Body of pancreas (tissue), 4 donors: ENCODE results near the gene GTF2F2. TPM values are rescaled to one million over a fixed set of nuclear protein-coding genes. Genes with fewer than 3 reads are reported as not detected.

Source experiments
- ATAC-seq: fragments of 150-250 bp; one replicate; pipeline ENCODE4 v1.9.1; 2016
- DNase-seq, 4 donors: peaks; one replicate each; pipeline ENCODE4 v3.0.0-alpha.2; 2019
- H3K27ac ChIP-seq, 4 donors: fragments of 200-600 bp; sonication (generic); 1 replicate in 3 of 4; 2 replicates in 1 of 4; pipeline versions ENCODE4 v1.5.1 to v1.6.1; 2016 to 2019; ENCODE audit warnings: mild to moderate bottlenecking in 1 of 4, mixed read lengths in 1 of 4, moderate library complexity in 1 of 4
- H3K27me3 ChIP-seq, 2 donors: fragments of 200-600 bp; sonication (generic); one replicate each; pipeline ENCODE4 v1.6.0; 2016; ENCODE audit warnings: mild to moderate bottlenecking in 1 of 2
- H3K36me3 ChIP-seq, 2 donors: fragments of 200-600 bp; sonication (generic); replicated peaks in 1 of 2; 2 replicates each; pipeline ENCODE4 v1.5.1; 2016; ENCODE audit warnings: low read depth in 2 of 2; ENCODE audit not compliant: insufficient read depth in 1 of 2
- H3K4me1 ChIP-seq: fragments of 200-600 bp; sonication (generic); one replicate; pipeline ENCODE4 v1.6.0; 2016
- H3K4me3 ChIP-seq, 2 donors: fragments of 200-600 bp; sonication (generic); 1 replicate in 1 of 2; 2 replicates in 1 of 2; pipeline ENCODE4 v1.5.1; 2016 to 2019
- H3K9me3 ChIP-seq, 3 donors: fragments of 200-600 bp; sonication (generic); 1 replicate in 2 of 3; 2 replicates in 1 of 3; pipeline ENCODE4 v1.5.1; 2016
- POLR2A ChIP-seq, 3 donors: fragments of 450-650 bp; IDR thresholded peaks; one replicate each; pipeline ENCODE4 v1.6.1; 2016; ENCODE audit warnings: antibody characterized with exemption in 3 of 3, mild to moderate bottlenecking in 2 of 3
- WGBS, 2 donors: methylation state at CpG; one replicate each; pipeline ENCODE4 v1.1.5; 2017; 5-methylcytosine and 5-hydroxymethylcytosine counted together
- intact Hi-C: fragments of 100-400 bp; cut with DNase I; formaldehyde crosslinking; loops from one replicate; pipeline ENCODE4 v1.15.1; 2023
- total RNA-seq, 2 donors: library from RNA; depleted of rRNA; stranded (reverse); fragments of >200 nt; gene quantifications; one replicate each; pipeline ENCODE4 v1.1.0, GENCODE V29; 2016
- TF ChIP-seq, protein P1 (sequence below), 7 experiments: fragments of 450-650 bp in 4 of 7; fragments of 200-600 bp in 3 of 7; sonication (generic) in 3 of 7; IDR thresholded peaks; one replicate each; pipeline ENCODE4 v1.5.1; 2016 to 2019; ENCODE audit warnings: antibody characterized with exemption in 7 of 7

The GTF2F2 gene
- total RNA-seq, 2 donors from 2014 or later: 5.9 to 9.6 TPM

DNA sequence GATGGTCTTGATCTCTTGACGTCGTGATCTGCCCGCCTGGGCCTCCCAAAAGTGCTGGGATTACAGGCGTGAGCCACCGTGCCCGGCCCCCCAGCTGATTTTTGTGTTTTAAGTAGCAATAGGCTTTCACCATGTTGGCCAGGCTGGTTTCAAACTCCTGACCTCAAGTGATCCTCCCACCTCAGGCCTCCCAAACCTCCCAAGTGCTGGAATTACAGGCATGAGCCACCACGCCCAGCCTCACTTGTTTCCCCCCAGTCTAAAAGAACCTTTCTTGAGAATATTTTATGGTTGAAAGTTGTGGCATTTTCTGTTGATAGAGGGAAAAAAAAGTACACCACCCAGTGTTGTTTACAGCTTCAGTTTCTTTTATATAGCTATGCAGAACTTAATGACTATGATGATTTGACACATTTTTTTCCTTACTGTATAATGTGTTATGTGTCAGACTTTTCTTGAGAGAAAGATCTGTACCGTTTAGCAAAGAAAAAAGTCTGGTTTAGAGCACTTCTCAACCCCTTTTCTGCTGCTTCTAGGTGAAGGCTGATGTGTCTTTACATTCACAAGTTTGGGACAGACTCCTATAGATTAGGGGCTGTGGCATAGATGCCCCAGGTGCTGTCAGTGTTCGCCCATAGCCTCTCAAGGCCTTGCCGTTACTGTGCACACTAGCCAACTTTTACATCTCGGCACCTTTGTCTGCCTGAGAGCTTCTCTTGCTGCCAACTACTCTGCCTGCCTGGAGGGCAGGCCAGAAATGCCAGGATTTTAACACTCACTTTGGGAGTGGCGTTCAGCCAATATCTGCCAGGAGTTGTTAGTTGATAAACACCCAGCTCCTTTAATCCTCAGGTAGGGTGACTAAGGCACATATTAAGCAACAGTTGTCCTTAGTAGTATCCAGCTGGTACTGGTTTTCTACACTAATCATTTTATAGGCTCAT lies 47.6 kb downstream of the GTF2F2 start:
- H3K36me3 ChIP-seq: no peaks in the 10 kb centered on the region
- no peak overlapping the region for H3K4me3 ChIP-seq
- peak; percentile 69 to 85 (median 80) for DNase-seq
- H3K9me3 ChIP-seq: no peaks in the 10 kb centered on the region
- peaks cover 8% of the 10 kb centered on the region for H3K4me1 ChIP-seq
- intact Hi-C loops: no loop called here
- TF ChIP-seq POLR2A (IDR thresholded peaks at IDR 0.05): no peak
- TF ChIP-seq, protein P1, sequence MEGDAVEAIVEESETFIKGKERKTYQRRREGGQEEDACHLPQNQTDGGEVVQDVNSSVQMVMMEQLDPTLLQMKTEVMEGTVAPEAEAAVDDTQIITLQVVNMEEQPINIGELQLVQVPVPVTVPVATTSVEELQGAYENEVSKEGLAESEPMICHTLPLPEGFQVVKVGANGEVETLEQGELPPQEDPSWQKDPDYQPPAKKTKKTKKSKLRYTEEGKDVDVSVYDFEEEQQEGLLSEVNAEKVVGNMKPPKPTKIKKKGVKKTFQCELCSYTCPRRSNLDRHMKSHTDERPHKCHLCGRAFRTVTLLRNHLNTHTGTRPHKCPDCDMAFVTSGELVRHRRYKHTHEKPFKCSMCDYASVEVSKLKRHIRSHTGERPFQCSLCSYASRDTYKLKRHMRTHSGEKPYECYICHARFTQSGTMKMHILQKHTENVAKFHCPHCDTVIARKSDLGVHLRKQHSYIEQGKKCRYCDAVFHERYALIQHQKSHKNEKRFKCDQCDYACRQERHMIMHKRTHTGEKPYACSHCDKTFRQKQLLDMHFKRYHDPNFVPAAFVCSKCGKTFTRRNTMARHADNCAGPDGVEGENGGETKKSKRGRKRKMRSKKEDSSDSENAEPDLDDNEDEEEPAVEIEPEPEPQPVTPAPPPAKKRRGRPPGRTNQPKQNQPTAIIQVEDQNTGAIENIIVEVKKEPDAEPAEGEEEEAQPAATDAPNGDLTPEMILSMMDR (IDR thresholded peaks at IDR 0.05): no peak
- peak; percentile 95 for ATAC-seq
- no peaks in the 10 kb centered on the region for H3K27me3 ChIP-seq
- peak overlapping the region in 3 of 4 donors; percentile 64 to 83 (median 72) for H3K27ac ChIP-seq
- 70 to 71% methylated on average over 12 of the region's 12 CpGs for WGBS, 2 donors

DNA sequence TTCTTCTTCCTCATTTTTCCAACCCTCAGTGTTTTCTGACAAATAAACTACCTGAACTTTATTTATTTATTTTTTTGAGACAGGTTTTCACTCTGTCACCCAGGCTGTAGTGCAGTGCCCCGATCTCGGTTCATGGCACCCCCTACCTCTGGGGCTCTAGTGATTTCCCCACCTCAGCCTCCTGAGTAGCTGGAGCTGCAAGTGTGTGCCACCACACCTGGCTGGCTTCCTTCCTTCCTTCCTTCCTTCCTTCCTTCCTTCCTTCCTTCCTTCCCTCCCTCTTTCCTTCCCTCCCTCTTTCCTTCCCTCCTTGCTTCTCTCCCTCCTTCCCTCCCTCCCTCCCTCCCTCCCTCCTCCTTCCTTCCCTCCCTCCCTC lies 48.2 kb downstream of the GTF2F2 start:
- Histone ChIP-seq H3K4me3 (no peak overlapping the region), H3K27me3 (no peaks in the 10 kb centered on the region), H3K9me3 (no peaks in the 10 kb centered on the region), H3K36me3 (no peaks in the 10 kb centered on the region), H3K27ac (peak overlapping the region; percentile 62 to 83 (median 68)), H3K4me1 (peaks cover 8% of the 10 kb centered on the region)
- DNase-seq: no peak
- TF ChIP-seq, protein P1 (IDR thresholded peaks at IDR 0.05): no peak
- TF ChIP-seq POLR2A (IDR thresholded peaks at IDR 0.05): no peak
- intact Hi-C loops: no loop called here
- ATAC-seq: no peak
- WGBS, 2 donors: 47 to 57% methylated on average over 2 of the region's 2 CpGs

DNA sequence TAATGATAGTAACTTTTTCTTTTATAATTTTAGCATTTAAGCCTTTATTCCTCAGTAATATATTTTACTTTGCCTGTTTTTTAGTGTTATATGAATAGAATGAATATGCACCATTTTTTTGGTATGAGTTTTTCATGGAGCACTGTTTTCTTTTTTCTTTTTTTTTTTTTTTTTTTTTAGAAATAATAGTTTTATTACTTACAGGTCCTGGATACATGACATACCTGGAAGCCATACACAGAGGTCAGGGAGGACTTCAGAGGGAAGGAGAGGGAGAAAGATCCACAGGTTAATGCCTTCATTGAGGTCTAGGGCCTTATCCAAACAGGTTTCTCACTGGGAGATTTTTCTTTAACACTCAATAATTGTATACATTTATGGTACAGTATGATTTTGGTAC lies 54.2 kb downstream of the GTF2F2 start:
- H3K27me3 ChIP-seq: no peaks in the 10 kb centered on the region
- no peak overlapping the region for H3K4me3 ChIP-seq
- intact Hi-C loops: no loop called here
- ATAC-seq: no peak
- no peaks in the 10 kb centered on the region for H3K36me3 ChIP-seq
- H3K4me1 ChIP-seq: no peaks in the 10 kb centered on the region
- DNase-seq: no peak
- no peaks in the 10 kb centered on the region for H3K9me3 ChIP-seq
- no peak overlapping the region for H3K27ac ChIP-seq
- TF ChIP-seq POLR2A (IDR thresholded peaks at IDR 0.05): no peak
- TF ChIP-seq, protein P1 (IDR thresholded peaks at IDR 0.05): no peak

DNA sequence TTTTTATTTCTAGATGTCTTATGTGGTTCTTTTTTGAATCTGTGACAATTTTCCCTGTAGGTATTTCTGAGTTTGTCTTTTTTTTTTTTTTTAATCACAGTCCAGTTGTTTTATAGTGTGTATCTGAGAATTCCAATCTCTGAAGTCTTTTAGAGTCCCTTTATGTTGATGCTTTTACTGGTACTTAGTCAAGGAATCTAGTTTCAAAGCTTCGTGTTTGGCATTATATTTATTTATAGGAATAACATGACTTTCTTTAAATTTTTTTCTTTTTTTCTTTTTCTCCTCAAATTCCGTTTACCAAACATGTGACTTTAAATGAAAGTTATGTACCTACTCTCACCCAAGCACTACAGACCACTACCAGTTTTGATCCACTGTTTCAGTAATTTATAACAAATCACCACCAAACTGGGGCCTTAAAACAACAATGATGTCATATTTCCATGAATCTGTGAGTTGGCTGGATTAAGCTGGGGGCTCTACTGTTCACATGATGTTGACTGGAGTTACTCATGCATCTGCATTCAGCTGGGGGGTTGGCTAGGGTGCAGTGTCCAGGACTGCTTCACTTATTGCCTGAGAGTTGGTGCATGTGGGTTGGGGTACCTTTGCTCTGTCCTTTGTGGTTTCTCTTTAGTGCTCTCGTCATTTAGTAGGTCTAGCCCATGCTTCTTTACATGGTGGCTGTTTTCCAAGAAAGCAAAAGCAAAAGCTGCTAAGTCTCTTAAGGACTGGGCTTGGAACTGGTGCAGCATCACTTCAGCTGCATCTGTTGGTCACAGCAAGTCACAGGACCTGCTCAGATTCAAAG lies 58.2 kb downstream of the GTF2F2 start:
- Histone ChIP-seq H3K4me1 (no peaks in the 10 kb centered on the region), H3K4me3 (no peak overlapping the region), H3K27ac (no peak overlapping the region), H3K9me3 (no peaks in the 10 kb centered on the region), H3K27me3 (no peaks in the 10 kb centered on the region), H3K36me3 (no peaks in the 10 kb centered on the region)
- intact Hi-C loops: no loop called here
- ATAC-seq: no peak
- 81 to 82% methylated on average over 3 of the region's 3 CpGs for WGBS, 2 donors
- TF ChIP-seq, protein P1 (IDR thresholded peaks at IDR 0.05): no peak
- TF ChIP-seq POLR2A (IDR thresholded peaks at IDR 0.05): no peak
- no peak for DNase-seq
